K562 (cell line): ENCODE measurements around the gene HMGN1. TPM values are rescaled to one million over a fixed set of nuclear protein-coding genes. Genes with fewer than 3 reads are reported as not detected.

ENCODE experiments used
- BACH1 ChIP-seq: fragments of 200-800 bp; sonication (Bioruptor generic); IDR thresholded peaks from 2 replicates; pipeline ENCODE4 v1.6.1; 2016; ENCODE audit warnings: missing genetic modification characterization, missing compliant biosample characterization
- CBX3 ChIP-seq, 2 experiments: IDR thresholded peaks; 1 replicate in 1 of 2; 2 replicates in 1 of 2; pipeline ENCODE4 v1.6.1; 2012; ENCODE audit warnings: inconsistent platforms in 2 of 2, low read length in 2 of 2, borderline replicate concordance in 1 of 2, control low read depth in 1 of 2
- CHD1 ChIP-seq: fragments of 200-600 bp; sonication (generic); IDR thresholded peaks from one replicate; pipeline ENCODE4 v1.6.1; 2012; ENCODE audit warnings: mild to moderate bottlenecking, moderate library complexity, low read length, inconsistent platforms
- DDX20 ChIP-seq: fragments of 450-650 bp; IDR thresholded peaks from 2 replicates; pipeline ENCODE4 v1.6.1; 2016; ENCODE audit warnings: missing genetic modification characterization, low read depth, mild to moderate bottlenecking, missing compliant biosample characterization, moderate library complexity
- FIP1L1 ChIP-seq: fragments of 200-400 bp; formaldehyde crosslinking; IDR thresholded peaks from 2 replicates; pipeline ENCODE4 v1.6.1; 2018; ENCODE audit warnings: mild to moderate bottlenecking, low read depth, low read length; ENCODE audit not compliant: poor library complexity, severe bottlenecking
- GTF2A2 ChIP-seq: IDR thresholded peaks from 2 replicates; pipeline ENCODE4 v1.6.1; 2016; ENCODE audit warnings: mild to moderate bottlenecking, missing genetic modification characterization, missing compliant biosample characterization
- HDAC1 ChIP-seq, 2 experiments: fragments of 450-650 bp; IDR thresholded peaks; 2 replicates each; pipeline ENCODE4 v1.6.1; 2016 to 2017; ENCODE audit warnings: inconsistent platforms in 1 of 2, mild to moderate bottlenecking in 1 of 2, moderate library complexity in 1 of 2
- HDAC2 ChIP-seq: fragments of 450-650 bp; IDR thresholded peaks from 2 replicates; pipeline ENCODE4 v1.6.1; 2016; ENCODE audit warnings: mild to moderate bottlenecking
- MBD1 ChIP-seq: fragments of 250-450 bp; sonication (Bioruptor Pico); IDR thresholded peaks from 2 replicates; pipeline ENCODE4 v1.8.0; 2022; ENCODE audit warnings: inconsistent platforms
- MLLT1 ChIP-seq, 2 experiments: fragments of 450-650 bp; IDR thresholded peaks; 2 replicates each; pipeline ENCODE4 v1.6.1; 2016
- NR2C1 ChIP-seq, 2 experiments: fragments of 450-650 bp; IDR thresholded peaks; 2 replicates each; pipeline ENCODE4 v1.6.1; 2017; ENCODE audit warnings: mild to moderate bottlenecking in 2 of 2, antibody characterized with exemption in 1 of 2, inconsistent platforms in 1 of 2, missing compliant biosample characterization in 1 of 2, missing genetic modification characterization in 1 of 2
- POLR2H ChIP-seq: IDR thresholded peaks from 2 replicates; pipeline ENCODE4 v1.6.1; 2016; ENCODE audit warnings: missing genetic modification characterization, low read depth, mild to moderate bottlenecking, control low read depth, missing compliant biosample characterization, moderate library complexity
- PPARD ChIP-seq: fragments of 250-450 bp; sonication (Bioruptor Pico); IDR thresholded peaks from 2 replicates; pipeline ENCODE4 v1.8.0; 2022; ENCODE audit warnings: inconsistent platforms, mild to moderate bottlenecking, moderate library complexity
- RAD21 ChIP-seq, 2 experiments: fragments of 250-450 bp in 1 of 2; fragments of 450-650 bp in 1 of 2; sonication (Bioruptor Pico) in 1 of 2; formaldehyde crosslinking in 1 of 2; IDR thresholded peaks in 1 of 2; conservative IDR thresholded peaks in 1 of 2; 2 replicates each; pipeline versions ENCODE4 v1.4.0 to v1.8.0; 2020 to 2022; ENCODE audit warnings: mild to moderate bottlenecking in 2 of 2, moderate library complexity in 1 of 2
- SPI1 ChIP-seq: IDR thresholded peaks from 2 replicates; pipeline ENCODE4 v1.6.1; 2011; ENCODE audit warnings: low read depth, low read length, control low read depth, borderline replicate concordance
- YY1 ChIP-seq, 3 experiments: IDR thresholded peaks; 2 replicates each; pipeline ENCODE4 v1.6.1; 2011; ENCODE audit warnings: low read length in 2 of 3, mild to moderate bottlenecking in 2 of 3, moderate library complexity in 2 of 3, borderline replicate concordance in 1 of 3, control low read depth in 1 of 3, low read depth in 1 of 3; ENCODE audit not compliant: insufficient read depth in 3 of 3, insufficient replicate concordance in 2 of 3, control insufficient read depth in 1 of 3, insufficient read length in 1 of 3; ENCODE audit errors: extremely low read depth in 1 of 3
- ZBED1 ChIP-seq: IDR thresholded peaks from 2 replicates; pipeline ENCODE4 v1.6.1; 2014
- ZNF143 ChIP-seq: sonication (generic); formaldehyde crosslinking; IDR thresholded peaks from 2 replicates; pipeline ENCODE4 v1.9.0; 2022; ENCODE audit warnings: mild to moderate bottlenecking, missing genetic modification reagents
- ZNF507 ChIP-seq: conservative IDR thresholded peaks from 2 replicates; pipeline ENCODE4 v1.6.1; 2017; ENCODE audit warnings: missing genetic modification characterization, missing compliant biosample characterization
- ZNF561 ChIP-seq: fragments of 450-650 bp; formaldehyde crosslinking; conservative IDR thresholded peaks from 2 replicates; pipeline ENCODE4 v1.4.0; 2020; ENCODE audit warnings: mild to moderate bottlenecking, moderate library complexity
- ZNF584 ChIP-seq: fragments of 200-800 bp; sonication (Bioruptor generic); IDR thresholded peaks from 2 replicates; pipeline ENCODE4 v1.6.1; 2016; ENCODE audit warnings: low read depth, mild to moderate bottlenecking, missing genetic modification characterization, missing compliant biosample characterization
- ZNF696 ChIP-seq: fragments of 250-450 bp; sonication (Bioruptor Pico); conservative IDR thresholded peaks from 2 replicates; pipeline ENCODE4 v1.4.0; 2020; ENCODE audit warnings: mild to moderate bottlenecking, moderate library complexity
- ZNF79 ChIP-seq: fragments of 250-450 bp; sonication (Bioruptor Pico); IDR thresholded peaks from 2 replicates; pipeline ENCODE4 v1.4.0; 2020; ENCODE audit warnings: low read depth, mild to moderate bottlenecking, moderate library complexity
- ZSCAN29 ChIP-seq: fragments of 450-650 bp; IDR thresholded peaks from 2 replicates; pipeline ENCODE4 v1.6.1; 2017
- polyA plus RNA-seq, 8 experiments: library from polyadenylated mRNA; depleted of rRNA in 4 of 8; stranded (reverse) in 5 of 8; unstranded in 3 of 8; fragments of >200 nt; fragmentation: Nextera tagmentation in 2 of 8; fragmentation: Illumina TruSeq in 1 of 8; extraction: Ambion mirVana in 2 of 8; extraction: Trizol in 1 of 8; gene quantifications; 2 replicates each; pipeline versions ENCODE4 v1.2.1 to v1.2.3, GENCODE V29; 2011 to 2014; ENCODE audit warnings: inconsistent platforms in 1 of 8, missing spikeins in 1 of 8
- total RNA-seq, 7 experiments: library from RNA; depleted of rRNA in 6 of 7; stranded (reverse); fragments of >200 nt in 6 of 7; fragmentation: Illumina TruSeq in 2 of 7; extraction: Trizol in 2 of 7; gene quantifications; 2 replicates each; pipeline versions ENCODE4 v1.2.1 to v1.2.3, GENCODE V29; 2011 to 2021; ENCODE audit warnings: low replicate concordance in 1 of 7

HMGN1 gene
- total and polyA plus RNA-seq, 9 of the 15 experiments (the other 6 are each of a cell fraction or from before 2014, with no cell fraction given): 124 to 626 (median 498) TPM

- peak in 1 of 3 experiments; percentile 18 for TF ChIP-seq YY1 (IDR thresholded peaks at IDR 0.05; ENCODE audit: borderline replicate concordance in 1 of 3, control insufficient read depth in 1 of 3, extremely low read depth in 1 of 3, insufficient read depth in 3 of 3, insufficient read length in 1 of 3, insufficient replicate concordance in 2 of 3, low read depth in 1 of 3, low read length in 2 of 3)
- TF ChIP-seq PPARD (CRISPR knock-in tag): no peak
- TF ChIP-seq DDX20: no peak
- TF ChIP-seq POLR2H (tag): 0 out of 2 replicates have a peak, but pooled peaks have one; percentile 6
- TF ChIP-seq BACH1: 0 out of 2 replicates have a peak, but pooled peaks have one; percentile 28
- TF ChIP-seq MLLT1 (IDR thresholded peaks at IDR 0.05): peak in 1 of 2 experiments; percentile 33; a peak in 1 of 4 replicates
- peak; percentile 82 for TF ChIP-seq SPI1
- TF ChIP-seq HDAC1 (IDR thresholded peaks at IDR 0.05): peak in 1 of 2 experiments; percentile 30; a peak in 1 of 4 replicates
- 0 out of 2 replicates have a peak, but pooled peaks have one; percentile 16 for TF ChIP-seq MBD1
- TF ChIP-seq ZBED1: no peak
- TF ChIP-seq CBX3 (IDR thresholded peaks at IDR 0.05; ENCODE audit: borderline replicate concordance in 1 of 2, low read length in 2 of 2): no peak
- peak in 1 of 2 experiments; percentile 17; a peak in 1 of 4 replicates for TF ChIP-seq RAD21 (CRISPR knock-in tag; conservative IDR thresholded peaks at IDR 0.05 in 1 of 2, IDR thresholded peaks at IDR 0.05 in 1 of 2)
- no peak for TF ChIP-seq ZNF143 (CRISPR knock-in tag)
- TF ChIP-seq ZNF561 (CRISPR knock-in tag): no peak
- TF ChIP-seq NR2C1 (IDR thresholded peaks at IDR 0.05): no peak
- no peak for TF ChIP-seq NR2C1 (tag; IDR thresholded peaks at IDR 0.05)
- no peak for TF ChIP-seq ZNF79 (CRISPR knock-in tag)
- TF ChIP-seq CHD1: peak; percentile 7
- 0 out of 2 replicates have a peak, but pooled peaks have one; percentile 66 for TF ChIP-seq ZNF696 (CRISPR knock-in tag)
- TF ChIP-seq ZNF584 (CRISPR knock-in tag): 0 out of 2 replicates have a peak, but pooled peaks have one; percentile 55
- no peak for TF ChIP-seq FIP1L1
- no peak for TF ChIP-seq GTF2A2
- TF ChIP-seq HDAC2: 0 out of 2 replicates have a peak, but pooled peaks have one; percentile 33
- TF ChIP-seq ZNF507 (tag): no peak
- TF ChIP-seq ZSCAN29: no peak
Measured at GRCh38 chr21:39350094-39351005, 1.5 kb upstream of the HMGN1 start (continued).
